Retinal pigment epithelial cell (primary cell): ENCODE results near the gene ASB9.
A peak's percentile ranks its signal among the peaks of the same experiment; 100 is the strongest.

Experiments
- DNase-seq: peaks from one replicate; pipeline ENCODE4 v3.0.0-alpha.2; 2010; ENCODE audit warnings: low read depth
- H3K4me3 ChIP-seq: 2 replicates; pipeline ENCODE4 v1.5.1; 2011; ENCODE audit warnings: mild to moderate bottlenecking, low read length, control low read depth, moderate library complexity
- CTCF ChIP-seq: conservative IDR thresholded peaks from 2 replicates; pipeline ENCODE4 v1.5.1; 2011; ENCODE audit warnings: low read depth, low read length, control low read depth, inconsistent platforms

The ASB9 gene

GRCh38 chrX:15301924-15302323 is 32.0 kb upstream of the ASB9 start:
- TF ChIP-seq CTCF: no peak

GRCh38 chrX:15299941-15300851 is 30.3 kb upstream of the ASB9 start:
- DNase-seq: no peak
- no peak overlapping the region for H3K4me3 ChIP-seq
- peak; percentile 48 for TF ChIP-seq CTCF

More at GRCh38 chrX:15301924-15302323, 32.0 kb upstream of the ASB9 start:
- DNase-seq: peak; percentile 12
- H3K4me3 ChIP-seq: no peak overlapping the region

DNA sequence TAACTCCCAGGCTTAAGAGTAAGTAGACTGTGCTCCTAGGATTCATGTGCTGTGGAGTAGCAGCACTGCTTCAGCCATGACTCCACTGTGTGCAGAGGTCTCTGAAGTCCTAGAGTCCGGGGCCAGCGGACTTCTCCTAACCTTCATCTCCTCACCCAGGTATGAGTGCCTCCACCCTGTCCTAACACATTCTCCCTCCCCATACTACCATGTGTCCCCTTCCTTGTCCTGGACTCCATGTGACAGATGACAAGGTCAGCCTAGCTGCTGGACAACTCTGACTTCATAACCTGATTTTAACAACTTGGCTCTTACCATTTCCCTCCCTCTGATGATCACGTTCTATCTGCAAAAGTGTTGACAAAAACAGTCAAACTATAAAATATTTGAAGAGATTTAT is 28.9 kb upstream of the ASB9 start:
- H3K4me3 ChIP-seq: no peak overlapping the region
- DNase-seq: no peak
- no peak for TF ChIP-seq CTCF

DNA sequence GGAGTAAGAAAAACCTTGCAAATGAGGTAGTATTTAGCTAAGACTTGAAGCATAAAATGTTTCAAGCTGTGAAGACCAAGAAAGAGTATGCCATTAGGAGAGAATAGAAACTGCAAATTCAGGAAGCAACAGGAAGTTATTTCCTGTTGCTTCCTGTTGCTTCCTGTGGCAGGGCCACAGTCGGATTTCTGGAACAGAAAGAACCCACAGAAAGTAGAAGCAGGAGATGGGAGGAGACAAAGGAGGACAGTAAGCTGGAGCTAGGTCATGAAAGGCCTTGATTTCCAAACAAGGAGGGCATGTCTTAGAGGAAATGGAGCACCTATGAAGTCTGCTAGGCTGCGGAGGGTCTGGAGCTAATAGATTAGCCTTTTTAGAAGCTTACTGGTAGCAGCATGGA is 28.3 kb upstream of the ASB9 start:
- TF ChIP-seq CTCF: no peak
- no peak overlapping the region for H3K4me3 ChIP-seq
- no peak for DNase-seq

GRCh38 chrX:15293451-15293850 is 23.6 kb upstream of the ASB9 start:
- TF ChIP-seq CTCF: no peak
- DNase-seq: no peak
- no peak overlapping the region for H3K4me3 ChIP-seq

DNA sequence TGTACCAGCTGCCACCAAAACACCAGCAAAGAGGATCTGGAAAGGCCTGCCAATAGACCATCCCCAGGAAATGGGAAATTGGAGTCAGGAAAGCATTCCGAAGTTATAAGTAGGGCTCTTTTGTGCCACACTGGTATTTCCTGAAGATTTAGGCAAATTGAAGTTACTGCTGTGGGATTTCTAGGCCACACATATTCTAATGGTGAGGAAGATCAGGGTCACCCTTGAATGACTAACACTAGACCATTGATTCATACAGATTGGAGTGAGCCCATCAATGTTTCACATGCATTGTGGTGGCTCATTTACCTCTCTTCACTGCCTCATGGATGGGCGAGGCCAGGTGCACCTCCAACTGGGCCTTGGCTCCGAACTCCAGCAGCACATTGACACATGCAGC is 23.0 kb upstream of the ASB9 start:
- no peak for TF ChIP-seq CTCF
- no peak overlapping the region for H3K4me3 ChIP-seq
- DNase-seq: no peak

- TF ChIP-seq CTCF: no peak
- no peak for DNase-seq
- H3K4me3 ChIP-seq: no peak overlapping the region
Measured at GRCh38 chrX:15277604-15278003, 7.7 kb upstream of the ASB9 start.
